ENCODE data around the gene ATG4B.

GRCh38 chr2:241639385-241639784 is 1.9 kb downstream of the ATG4B start:
- TF ChIP-seq, protein P1, sequence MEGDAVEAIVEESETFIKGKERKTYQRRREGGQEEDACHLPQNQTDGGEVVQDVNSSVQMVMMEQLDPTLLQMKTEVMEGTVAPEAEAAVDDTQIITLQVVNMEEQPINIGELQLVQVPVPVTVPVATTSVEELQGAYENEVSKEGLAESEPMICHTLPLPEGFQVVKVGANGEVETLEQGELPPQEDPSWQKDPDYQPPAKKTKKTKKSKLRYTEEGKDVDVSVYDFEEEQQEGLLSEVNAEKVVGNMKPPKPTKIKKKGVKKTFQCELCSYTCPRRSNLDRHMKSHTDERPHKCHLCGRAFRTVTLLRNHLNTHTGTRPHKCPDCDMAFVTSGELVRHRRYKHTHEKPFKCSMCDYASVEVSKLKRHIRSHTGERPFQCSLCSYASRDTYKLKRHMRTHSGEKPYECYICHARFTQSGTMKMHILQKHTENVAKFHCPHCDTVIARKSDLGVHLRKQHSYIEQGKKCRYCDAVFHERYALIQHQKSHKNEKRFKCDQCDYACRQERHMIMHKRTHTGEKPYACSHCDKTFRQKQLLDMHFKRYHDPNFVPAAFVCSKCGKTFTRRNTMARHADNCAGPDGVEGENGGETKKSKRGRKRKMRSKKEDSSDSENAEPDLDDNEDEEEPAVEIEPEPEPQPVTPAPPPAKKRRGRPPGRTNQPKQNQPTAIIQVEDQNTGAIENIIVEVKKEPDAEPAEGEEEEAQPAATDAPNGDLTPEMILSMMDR (IDR thresholded peaks at IDR 0.05): no peak
- no peak for TF ChIP-seq POLR2AphosphoS5 (IDR thresholded peaks at IDR 0.05)
- TF ChIP-seq POLR2A (IDR thresholded peaks at IDR 0.05): no peak

Measured in suprapubic skin (tissue), 4 donors.